Dedifferentiated amniotic fluid mesenchymal stem cell (primary cell): ENCODE measurements around the gene CDK14.
"Not testable (repeated sequence)": the region's sequence is repeated elsewhere in the genome, so short reads cannot be mapped to it uniquely, and the experiment has no call there.

ENCODE experiments used
- DNase-seq: peaks from one replicate; pipeline ENCODE4 v3.0.0-alpha.2; 2016; ENCODE audit errors: extremely low spot score

The CDK14 gene

DNA sequence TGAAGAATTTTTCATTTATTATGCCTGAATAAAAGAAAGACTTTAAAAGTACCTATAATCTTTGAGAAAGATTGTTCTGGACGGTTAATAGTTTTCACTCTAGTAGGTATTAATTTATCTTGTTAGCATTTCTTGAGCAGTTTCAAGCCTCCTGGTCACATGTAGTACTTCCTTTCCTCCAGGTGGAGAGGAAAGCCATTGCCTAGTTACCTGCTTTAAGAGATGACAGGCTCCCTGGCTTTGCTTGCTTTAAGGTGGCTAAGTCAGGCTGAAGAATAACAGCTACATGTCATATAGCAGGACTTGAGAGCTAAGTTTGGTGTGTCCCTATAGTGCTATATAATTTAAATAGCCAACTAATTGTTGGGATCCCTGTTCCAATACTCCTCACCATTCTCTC lies 160.2 kb downstream of the CDK14 start:
- DNase-seq, result no peak

DNA sequence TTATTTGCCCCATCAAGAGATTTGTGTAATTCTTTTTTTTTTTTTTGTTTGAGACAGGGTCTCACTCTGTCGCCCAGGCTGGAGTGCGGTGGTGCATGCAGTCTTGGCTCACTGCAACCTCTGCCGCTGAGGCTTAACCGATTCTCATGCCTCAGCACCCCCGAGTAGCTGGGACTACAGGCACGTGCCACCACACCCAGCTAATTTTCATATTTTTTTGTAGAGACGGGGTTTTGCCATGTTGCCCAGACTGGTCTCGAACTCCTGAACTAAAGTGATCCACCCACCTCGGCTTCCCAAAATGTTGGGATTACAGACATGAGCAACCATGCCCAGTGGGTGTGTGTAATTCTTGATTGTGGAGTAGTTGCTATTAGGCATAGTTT lies 161.4 kb downstream of the CDK14 start:
- not testable (repeated sequence) for DNase-seq

DNA sequence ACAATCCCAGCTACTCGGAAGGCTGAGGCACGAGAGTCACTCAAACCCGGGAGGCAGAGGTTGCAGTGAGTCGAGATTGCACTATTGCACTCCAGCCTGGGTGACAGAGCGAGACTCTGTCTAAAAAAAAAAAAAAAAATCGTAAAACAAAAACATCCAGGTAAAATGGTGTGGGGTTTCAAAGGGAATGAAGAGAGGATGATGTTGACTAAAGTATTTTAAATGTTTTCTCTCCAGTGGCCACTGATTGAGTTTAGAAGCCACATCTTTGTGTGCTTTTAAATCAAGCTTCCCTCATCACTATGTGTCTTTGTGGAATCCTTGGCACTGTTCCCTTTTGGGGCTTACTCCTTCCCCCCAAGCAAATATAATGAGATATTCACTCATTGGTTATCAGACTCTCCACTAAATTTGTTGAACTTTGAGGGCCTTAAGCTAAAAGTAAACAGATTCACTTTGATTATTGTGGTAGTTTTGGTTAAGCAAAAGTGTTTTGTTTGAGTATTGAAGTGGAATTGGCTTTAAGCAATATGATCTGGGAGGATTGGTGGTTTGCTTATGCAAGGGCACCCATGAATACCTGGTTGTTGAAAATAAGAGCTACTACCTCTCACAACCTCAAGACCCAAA lies 162.9 kb downstream of the CDK14 start:
- no peak for DNase-seq

DNA sequence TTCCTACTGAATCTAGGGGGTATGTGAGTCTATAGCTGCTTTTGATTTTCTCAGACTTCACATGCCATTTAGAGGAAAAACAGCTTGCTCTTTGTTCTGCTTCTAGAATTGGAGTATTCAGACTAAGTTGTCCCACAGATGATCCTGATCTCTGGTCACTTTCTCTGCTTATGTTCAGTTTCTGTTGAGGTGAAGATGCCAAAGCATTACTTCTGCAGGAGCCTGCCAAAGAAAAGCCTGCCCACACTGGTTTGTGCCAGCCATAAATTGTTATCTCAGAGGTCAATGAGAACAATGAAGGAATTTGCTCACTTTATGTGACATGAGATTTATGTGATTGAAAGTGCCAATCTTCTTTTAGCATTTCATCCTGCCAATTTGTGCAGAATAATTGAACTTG lies 163.6 kb downstream of the CDK14 start:
- no peak for DNase-seq

DNA sequence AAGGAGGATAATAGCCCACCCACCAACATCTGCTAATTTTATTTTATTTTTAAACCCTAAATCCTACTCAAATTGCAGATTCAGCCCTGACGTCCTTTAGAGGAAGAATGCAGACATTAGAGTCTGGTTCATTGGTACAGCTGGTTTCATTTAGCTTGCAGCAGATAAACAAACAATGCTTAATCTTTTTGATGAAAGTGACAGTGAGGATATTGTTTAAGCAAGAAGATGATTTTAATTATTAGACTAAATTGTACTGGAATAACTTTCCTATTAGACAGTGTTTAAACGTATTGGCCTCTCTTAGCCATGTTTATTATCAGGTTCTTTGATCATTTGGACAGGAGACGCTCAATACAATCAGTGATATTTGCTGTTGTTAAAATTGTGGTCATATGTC lies 164.8 kb downstream of the CDK14 start:
- DNase-seq, result no peak

DNA sequence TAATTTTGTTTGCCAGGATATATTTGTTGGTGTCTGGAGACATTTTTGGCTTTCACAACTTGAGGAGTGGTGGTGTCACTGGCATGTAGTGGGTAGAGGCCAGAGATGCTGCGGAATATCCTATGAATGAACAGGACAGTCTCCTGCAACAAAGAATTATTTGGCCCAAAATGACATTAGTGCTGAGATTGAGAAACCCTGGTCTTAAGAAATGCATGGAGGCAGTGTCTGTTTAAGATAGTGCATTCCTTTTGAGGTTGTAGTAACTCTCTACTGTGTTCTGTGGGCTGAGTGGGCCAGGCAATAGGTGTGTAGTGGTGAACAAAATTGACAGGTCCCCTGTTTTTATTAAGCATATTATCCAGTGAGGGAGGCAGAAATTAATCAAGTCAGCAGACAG lies 165.5 kb downstream of the CDK14 start:
- DNase-seq, result no peak

DNA sequence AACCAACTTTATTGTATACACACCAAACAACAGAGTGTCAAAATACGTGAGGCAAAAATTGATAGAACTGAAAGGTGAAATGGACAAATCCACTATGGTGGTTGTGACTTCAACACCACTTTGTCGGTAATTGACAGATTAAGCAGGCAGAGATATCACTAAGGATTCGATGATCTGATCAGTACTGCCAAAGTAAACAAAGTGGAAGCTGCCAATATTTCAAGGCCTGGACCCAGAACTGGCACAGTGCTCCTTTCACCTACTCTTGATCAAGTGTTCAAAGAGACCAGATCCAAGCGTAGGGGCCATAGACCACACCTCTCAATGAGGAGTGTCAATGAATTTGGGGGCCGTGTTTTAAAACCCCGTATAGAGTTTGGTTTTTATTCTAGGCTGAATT lies 167.0 kb downstream of the CDK14 start:
- no peak for DNase-seq

DNA sequence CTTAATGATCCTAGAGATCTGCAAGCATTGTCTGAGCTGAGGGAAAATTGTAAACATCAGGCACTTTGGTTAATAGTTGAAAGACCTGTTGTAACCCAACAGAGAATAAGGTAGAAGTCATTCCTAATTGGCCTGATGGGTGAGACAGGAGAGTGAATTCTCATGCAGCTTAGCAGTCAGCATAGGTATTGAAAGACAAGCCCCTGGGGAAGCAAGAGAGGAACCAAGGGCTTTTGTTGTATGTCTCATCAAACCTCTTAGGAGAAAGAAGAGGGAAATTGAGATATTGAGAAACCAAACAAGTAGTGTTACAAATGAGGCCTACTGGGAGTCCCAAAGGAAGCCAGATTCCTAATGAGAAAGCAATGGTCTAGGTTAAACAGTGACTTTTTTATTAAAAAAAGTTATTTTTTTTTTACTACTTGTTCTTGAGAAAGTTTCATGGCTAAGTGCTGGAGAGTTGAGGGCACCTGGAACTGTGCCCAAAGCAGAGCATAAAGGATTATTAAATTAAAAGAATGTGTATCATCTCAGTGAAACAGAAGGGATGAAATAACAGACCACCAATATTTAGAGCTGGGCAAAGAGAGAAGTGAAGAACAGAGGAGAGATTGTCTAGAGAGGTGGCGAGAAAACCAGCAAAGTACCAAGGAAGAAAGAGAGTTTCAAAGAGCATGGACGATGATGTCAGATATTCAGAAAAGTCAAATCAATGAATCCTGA lies 168.9 kb downstream of the CDK14 start:
- no peak for DNase-seq

DNA sequence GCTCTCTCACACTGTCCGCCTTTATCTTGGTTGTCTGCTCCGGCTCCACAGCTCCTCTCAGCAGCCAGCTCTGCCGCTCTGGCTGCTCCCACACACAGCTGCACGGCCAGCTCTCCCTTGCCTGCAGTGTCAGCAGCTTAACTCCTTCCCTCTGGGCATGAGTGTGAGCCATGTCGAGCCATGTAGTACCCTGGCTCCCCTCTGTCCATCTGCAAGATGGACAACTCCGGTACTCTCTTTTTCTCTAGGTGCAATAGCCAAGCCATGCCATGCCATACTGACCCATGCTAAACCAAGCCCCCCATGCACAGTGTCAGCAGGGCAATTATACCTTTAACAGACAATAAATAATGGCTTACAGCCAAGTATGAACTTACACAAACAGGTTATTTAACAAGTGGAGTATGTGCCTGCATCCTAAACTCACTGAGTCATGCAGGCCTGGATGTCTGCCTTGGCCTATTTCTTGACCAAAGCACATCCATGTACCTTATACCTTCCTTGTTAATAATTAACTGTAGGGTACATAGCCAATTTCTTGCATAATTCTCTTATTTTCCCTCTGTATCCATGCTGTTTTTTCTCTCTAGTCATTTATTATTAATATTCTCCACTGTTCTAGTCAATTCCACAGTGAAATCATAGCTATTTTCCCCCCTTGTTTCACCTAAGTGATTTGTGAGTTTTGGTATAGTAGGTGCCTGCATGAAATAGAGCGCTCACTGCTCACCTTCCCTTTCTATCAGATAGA lies 170.9 kb downstream of the CDK14 start:
- DNase-seq, result no peak

DNA sequence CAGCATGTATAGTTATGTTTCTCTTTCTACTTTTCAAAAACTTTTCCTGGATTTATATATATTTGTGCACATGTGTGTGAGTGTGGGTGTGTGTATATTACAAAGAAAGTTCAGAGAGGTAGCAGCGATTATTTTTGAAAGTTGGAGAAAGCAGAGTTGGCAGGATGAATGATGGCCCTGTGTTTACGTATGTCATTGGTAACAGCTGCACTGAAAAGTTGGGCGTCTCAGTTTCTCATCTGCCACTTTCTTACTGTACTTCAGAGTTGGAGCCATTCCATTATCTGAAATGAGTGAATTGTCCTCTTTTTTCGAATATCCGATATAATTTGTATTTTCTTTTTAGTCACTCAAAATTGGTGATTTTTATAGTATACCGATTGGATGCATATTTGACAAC lies 172.2 kb downstream of the CDK14 start:
- no peak for DNase-seq

DNA sequence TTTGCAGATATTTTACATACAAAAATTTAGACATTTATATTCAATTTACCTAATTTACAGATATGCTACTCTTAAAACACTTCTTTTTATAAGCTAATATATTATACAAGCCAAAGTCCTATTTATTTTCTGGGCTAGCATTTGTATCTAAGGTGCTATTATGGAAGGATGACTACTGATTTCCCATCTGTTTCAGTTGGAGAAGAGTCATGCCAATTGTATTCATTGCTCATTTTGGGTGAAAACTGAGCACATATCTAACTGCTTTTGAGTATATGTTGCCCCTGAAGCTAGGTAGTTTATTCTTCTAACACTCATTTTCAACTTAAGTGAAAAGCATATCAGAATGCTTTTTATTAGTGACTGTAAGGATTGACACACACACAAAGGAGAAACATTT lies 172.9 kb downstream of the CDK14 start:
- DNase-seq, result no peak

DNA sequence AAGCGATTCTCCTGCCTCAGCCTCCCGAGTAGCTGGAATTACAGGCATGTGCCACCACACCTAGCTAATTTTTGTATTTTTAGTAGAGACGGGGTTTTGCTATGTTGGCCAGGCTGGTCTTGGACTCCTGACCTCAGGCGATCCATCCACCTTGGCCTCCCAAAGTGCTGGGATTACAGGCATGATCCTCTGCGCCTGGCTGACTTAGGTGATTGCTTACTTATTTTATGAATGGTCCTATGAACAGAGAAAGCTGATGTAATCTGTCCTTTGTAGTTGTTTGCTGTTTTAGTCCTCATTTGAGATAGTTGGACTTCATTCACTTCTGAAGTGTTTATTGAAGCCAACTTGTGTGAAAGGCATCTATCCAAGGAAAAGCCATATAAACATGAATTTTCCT lies 173.4 kb downstream of the CDK14 start:
- not testable (repeated sequence) for DNase-seq

DNA sequence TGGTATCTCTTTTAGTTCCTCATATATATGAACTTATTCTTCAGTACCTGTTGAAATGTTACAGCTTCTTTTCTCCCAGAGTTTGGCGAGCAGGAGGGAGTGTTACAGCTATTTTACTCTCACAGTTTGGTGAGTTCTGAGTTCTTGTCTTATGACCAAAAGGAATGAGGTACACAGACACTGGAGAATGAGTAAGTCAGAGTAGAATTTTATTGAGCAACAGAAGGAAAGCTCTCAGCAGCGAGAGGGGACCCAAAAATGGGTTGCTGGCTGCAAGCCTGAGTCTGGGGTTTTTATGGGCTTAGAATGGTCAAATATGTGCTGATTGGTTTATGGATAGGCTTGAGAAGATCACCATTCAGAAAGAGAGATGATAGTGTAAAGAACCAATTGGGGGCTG lies 175.2 kb downstream of the CDK14 start:
- no peak for DNase-seq

DNA sequence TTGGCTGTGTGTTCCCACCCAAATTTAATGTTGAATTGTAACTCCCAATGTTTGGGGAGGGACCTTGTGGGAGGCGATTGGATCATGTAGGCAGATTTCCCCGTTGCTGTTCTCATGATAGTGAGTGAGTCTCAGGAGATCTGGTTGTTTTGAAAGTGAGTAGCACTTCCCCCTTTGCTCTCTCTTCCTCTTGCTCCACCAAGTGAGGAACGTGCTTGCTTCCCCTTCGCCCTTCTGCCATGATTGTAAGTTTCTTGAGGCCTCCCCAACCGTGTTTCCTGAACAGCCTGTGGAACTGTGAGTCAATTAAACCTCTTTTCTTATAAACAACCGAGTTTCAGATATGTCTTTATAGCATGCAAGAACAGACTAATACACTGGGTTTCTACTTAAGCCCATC lies 176.3 kb downstream of the CDK14 start:
- no peak for DNase-seq

DNA sequence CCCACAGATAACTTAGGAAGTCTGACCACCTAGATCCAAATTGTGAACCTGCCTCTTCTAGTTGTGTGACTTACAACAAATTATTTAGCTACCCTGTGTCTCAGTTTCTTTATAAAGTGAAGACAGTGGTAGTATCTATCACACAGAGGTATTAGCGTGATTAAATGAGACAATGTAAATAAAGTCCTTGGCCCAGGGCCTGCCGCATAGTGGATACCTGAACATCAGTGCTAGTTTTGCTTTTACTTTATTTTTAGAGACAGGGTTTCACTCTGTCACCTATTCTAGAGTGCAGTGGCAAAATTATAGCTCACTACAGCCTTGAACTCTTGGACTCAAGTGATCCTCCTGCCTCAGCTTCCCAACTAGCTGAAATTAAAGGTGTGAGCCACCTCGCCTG lies 177.1 kb downstream of the CDK14 start:
- no peak for DNase-seq

DNA sequence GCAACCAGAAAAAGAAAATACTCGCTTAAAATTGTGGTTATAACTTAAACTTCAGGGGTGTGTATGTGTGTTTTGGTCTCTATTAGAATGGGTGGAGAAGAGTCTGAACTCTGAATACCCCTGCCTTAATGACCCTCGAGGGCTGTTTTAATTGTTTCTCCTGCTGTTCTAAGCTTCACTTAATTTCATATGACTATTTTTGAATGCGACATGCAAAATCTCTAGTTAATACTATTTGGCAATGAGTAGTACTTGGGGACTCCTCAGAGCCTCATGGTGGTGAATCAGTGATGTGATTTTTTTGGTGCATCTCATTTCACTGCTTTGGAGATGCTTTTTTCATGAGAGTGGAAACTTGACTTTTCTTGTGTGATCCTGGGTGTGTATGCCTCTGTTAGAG lies 178.6 kb downstream of the CDK14 start:
- no peak for DNase-seq

DNA sequence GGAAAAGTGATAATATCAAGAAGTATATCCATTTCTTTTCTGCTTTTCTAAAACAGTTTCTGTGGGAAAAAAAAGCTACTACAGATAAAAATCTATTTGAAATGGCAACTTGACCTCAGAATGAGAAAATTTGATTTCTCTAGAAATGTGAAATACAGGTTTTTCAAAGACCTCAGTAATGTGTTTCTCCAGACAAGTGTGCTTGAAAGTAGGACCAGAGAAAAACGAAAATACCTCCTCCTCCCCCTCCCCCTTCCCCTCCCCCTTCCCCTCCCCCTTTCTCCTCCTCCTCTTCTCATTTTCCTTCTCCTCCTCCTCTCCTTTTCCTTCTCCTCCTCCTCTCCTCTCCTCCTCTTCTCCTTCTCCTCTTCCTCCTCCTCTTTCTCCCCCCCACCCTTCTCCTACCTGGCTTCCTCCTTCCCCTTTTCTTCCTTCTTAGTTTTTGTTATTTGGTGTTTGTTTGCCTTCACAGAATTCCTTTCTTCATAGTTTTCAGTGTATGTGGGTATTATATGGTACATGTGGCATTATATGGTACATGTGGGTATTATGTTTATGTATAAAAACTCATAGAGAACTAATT lies 179.4 kb downstream of the CDK14 start:
- DNase-seq, result no peak

DNA sequence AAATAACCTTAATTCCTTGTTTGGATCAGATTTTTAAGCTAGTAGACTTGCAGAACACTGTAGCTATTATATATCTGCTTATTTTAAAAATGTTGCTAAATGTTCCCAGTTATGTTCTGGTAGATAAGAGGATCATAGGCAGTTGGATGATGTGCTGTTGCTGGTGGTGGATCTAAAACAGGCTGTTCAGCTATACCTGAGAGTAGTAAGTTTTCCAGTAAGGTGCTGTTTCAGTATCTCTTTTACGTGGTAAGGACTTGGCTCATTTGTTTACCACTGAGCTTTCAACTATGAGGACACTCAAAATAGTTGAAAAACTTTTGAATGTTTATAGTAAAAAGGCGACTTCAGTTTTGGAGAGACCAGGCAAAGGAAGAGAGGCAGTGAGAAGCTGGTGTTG lies 180.9 kb downstream of the CDK14 start:
- no peak for DNase-seq

DNA sequence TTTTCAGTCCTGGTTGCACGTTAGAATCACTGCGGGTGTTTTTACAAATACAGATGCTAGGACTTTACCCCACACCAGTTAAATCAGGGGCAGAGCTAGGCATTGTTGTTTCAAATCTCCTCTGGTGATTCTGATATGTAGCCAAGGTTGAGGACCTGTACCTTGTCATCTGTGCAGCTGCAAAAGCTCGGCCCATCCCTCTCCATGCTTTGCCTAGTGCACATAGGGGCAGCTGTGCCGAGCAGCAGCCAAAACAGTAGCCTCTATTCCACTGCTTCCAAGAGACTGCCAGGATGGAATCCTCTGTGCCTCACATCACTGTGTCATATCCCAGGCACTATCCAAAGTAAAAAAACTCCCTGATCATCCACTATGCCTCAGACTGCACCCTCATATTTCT lies 181.3 kb downstream of the CDK14 start:
- no peak for DNase-seq

DNA sequence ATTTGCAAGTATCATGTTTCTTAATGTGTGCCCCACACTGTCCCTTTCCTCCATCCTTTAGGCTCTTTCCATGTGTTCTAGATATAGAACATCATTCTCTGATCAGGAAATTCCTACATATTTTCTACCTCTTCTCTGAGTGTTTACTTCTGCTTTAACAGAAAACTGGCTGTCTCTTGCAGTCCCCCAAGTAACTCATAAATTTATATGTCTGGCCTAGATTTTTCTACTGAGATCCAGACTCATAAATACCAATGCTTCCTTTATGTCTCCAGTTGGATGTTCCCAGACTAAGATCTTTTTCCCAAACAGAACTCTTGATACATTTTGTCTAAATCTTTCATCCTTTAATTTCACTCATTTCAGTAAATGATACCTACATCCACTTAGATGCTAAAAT lies 181.8 kb downstream of the CDK14 start:
- DNase-seq, result no peak

DNA sequence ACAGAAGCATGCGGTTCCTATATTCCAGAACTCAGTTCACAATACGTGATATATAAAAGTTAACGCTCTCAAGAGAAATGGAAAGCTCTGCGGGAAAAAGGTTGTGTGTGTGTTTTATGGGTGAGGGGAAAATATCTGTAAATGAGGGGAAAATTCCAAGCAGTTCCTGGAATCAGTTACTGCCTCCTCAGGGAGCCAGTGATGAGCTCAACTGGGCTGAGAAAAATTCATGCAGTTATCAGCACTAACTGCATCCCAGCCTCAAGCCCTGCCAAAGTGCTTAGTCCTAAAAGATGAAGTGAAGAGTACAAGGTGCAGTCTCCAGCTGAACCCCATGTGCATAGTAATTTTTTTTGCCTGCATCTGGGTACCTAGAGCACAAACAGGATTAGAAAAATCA lies 191.9 kb downstream of the CDK14 start:
- no peak for DNase-seq

DNA sequence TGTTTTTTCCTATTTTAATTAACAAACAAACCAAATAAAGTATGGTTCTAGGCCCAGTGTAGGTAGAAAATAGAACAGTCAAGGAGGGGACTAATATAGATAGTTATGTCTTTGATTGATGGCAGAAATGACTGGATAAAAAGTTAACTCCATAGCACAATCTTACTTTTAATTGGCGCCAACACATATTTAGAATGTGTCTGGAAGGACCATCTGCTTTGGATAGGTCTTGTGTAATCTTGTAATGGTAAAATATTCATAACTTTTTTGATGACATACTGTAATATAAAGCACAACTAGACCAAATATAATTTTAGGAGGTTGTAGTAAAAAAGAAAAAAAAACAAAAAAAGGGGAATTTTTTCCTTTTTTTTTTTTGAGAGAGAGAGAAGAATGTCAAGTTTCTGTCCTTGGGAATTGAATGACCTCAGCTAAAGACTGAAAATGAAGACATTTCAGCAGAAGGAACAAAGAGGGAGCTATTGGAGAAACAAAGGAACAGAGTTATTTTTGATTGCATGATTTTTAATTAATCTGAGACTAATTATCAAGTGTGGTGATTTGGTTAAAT lies 193.7 kb downstream of the CDK14 start:
- no peak for DNase-seq

DNA sequence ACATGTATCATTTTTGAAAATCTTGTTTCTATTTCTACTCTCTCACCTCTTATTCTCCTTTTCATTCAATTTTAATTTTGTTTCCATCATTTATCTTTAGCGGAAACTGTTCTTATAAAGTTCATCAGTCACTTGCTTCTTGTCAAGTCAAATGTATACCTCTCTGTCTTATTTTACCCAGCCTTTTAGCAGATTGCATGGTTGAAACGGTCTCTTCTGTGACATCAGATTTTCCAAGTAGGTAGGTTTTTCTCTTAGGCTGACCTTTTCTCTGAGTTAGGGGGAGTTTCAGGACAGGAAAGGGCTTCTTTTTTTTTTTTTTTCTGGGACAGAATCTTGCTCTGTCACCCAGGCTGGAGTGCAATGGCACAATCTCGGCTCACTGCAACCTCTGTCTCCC lies 195.5 kb downstream of the CDK14 start:
- DNase-seq, result no peak
